NOMO-1 treated with DMSO at 0.1 percent for 48 hours (cell line): ENCODE measurements around the gene PRUNE2.

Experiments used
- DNase-seq: peaks from one replicate; lab custom pipeline; 2025; ENCODE audit not compliant: unreplicated experiment; lab: John Stamatoyannopoulos, UW

PRUNE2 gene

DNA sequence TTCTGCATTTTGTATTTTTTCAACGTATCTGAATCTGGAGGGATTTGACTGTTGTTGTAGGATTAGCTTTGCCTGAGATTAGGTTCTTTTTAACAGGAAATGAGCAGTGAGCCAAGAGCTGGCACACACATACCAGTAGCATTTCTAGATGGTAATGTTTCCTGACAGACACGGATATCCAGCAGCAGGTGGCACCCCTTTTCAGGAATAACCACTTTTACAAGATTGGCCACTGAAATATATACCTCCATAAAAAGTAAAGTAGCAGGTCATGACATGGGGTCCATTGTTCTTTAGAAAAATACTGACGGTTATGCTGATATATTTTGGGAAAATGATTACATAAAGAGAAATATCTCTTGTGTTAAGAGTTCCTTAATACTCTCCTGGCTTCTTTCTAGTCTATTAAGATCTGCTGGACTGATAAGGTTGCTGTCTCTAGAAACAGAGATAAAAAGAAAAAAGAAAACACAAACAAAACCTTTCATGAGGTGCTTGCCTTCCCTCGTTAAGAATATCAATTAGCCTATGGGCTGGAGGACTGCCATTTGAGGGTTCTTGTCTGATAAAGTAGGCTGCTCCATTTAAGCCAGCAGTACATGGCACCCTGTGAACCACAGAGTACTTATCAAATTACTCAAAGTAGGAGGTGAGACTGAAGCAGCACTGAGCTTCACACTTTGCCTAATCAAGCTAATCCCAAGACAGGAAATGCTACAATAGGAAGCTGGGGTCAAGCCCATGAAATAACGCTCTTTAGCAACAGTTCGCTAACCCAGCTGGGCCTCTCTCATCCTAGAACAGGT is 243.2 kb downstream of the PRUNE2 start:
- no peak for DNase-seq

DNA sequence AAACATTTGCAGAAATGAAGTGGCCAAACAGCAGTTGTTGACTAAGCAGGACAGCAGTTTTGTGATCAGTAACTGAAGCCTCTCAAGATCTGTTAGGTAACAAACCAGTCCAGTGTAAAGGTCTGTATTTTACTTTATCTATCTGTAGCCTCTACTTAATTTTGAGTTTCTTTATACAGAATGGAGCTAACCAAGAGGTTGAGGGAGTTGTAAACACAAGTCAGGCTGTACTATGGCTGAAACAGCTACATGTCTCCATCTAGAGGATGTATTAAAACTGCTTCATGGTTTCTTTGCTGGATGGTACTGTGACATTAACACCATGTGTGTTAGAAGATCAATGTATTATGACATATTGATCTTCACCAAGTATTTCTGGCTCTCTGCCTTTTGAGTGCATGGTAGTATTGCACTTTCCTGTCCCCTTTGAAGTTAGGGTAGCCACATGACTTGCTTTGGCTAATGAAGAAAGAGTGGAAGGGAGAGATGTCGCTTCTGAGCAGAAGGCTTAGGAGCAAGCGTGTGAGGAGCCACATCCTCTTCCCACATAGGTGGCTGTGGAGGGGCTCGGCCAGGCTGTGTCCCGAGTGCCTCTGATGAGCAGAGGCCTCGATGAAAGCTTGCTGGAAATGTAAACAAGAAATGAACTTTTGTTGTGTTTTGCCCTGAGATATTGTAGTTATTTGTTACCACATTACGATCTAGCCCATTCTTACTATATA is 247.2 kb downstream of the PRUNE2 start:
- peak; percentile 69 for DNase-seq

DNA sequence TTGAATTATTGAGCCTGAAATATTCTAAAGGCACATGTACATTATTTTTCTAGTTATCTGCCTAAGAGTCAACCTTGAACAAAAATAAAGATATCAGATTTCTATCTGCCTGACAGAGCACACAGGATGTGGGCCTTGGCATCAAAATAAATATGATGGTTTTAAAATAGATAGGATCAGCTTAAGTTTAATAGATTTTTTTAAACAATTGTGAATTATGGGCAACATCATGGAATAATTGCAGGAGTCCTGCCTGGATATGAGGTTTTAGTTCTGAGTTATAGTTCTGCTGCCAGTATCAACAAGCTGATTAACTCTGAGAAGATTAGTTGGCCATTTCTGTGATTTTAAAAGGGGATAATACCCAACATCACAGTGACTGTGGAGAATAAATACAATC is 248.6 kb downstream of the PRUNE2 start:
- DNase-seq, result no peak

DNA sequence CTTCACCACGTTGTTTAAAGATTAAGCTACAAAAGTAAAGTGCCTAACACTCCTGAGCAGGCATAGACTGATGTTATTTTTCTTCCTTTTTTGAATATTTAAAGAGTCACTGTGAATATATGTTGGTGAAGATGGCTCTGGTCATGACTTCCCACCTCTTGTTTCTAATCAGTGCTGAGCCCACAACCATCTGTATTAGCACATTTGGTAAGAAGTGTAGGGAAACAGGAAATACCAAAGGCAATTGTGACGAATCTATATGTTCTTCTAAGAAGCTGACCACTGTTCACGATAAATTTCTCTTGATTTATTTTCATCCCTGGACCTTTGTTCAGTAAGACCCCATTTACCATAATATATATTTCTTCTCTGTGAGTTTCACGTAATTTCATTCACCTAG is 249.9 kb downstream of the PRUNE2 start:
- no peak for DNase-seq

DNA sequence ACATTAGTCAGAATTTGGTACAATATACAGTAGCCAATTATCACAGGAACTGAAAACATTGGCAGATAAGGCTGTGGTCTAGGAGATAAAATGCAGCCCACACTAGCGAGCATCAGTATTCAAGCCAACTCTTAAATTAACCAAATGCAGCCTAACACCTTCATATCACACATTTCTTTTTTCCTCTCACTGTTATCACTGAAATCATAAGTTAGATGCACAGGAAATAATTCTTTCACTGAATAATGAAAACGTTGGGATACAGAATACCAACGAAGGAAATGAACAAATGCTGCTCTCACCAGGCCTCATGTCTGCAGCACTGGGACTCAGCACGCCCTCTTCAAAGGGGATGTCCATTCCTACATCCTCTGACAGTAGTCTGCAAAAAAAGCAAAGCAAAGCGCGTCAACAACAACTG is 250.8 kb downstream of the PRUNE2 start:
- no peak for DNase-seq

DNA sequence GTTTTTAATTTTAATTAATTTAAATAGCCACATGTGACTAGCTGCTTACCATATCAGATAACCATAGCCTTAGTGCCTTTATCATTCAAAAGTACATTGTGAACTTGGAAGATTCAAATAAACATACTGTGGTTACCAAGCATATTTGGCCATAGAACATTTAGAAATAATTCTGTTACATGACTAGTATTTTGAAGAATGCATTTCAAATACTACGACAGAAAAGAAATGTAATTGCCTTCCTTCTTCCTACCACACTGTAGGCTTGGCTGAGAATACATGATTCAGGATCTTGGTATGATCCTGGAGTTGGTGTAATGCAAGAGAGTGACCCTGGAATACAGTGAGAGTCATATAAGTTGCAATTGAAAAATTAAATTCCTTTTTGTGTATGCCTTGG is 251.3 kb downstream of the PRUNE2 start:
- DNase-seq, result no peak

DNA sequence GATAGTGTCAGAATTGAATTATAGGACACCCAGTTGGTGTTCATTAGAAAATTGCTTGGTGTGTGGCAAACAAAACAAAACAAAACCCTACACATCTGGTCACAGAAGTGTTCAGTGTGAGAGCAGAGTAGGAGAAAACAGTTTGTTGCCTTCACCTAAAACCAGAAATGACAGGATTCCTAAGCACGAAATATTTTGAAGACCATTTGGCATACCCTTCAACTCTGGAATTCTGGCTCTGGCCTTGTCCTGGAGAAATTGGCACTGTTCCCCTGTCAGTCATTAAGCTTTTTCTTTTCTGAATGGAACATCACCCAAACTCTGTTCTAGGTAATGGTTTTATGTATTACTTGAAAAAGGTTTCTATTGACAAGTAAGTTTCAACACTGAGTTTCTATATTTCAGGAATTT is 251.9 kb downstream of the PRUNE2 start:
- no peak for DNase-seq

DNA sequence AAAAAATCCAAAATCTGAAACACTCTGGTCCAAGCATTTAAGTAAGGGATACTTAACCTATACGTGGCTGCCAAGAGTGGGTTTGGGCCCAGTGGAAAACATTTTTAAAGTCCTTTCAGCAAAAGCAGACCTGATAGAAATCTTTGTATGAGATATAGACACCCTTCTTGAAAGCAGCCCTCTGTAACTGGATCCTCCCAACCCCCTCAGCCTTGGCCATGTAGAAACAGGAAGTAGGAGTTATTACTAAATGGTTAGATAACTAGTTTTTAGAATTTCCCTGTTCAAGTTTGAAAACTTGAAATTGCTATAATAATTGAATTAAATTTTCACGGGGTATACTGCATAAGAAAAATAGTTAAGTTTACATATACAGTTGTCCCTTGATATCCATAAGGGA is 253.0 kb downstream of the PRUNE2 start:
- peak; percentile 72 for DNase-seq

DNA sequence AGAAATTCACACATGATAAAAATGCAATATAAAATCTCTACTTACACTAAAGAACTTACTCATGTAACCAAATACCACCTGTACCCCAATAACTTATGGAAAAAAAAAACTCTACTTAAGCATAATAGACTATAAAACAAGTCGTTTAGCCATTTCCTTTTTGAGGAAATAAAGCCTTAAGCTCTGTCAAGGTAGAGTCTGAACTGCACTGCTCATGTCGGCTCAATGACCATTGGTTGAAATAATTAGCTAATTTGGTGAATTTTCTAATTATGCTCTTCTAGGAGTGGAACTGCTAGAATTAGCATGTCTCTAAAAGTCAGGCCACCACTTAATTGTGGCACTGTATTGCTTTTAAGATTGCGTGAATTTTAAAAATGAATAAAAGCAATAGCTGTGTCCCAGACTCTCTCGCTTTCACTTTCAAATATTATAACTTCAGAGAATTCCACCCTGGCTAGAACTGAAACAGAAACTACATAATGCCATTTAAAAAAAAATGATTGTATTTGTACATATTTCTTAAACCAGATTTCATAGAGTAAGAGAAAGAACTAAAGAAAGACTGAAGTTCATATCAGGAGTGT is 254.7 kb downstream of the PRUNE2 start:
- DNase-seq, result peak; percentile 24

DNA sequence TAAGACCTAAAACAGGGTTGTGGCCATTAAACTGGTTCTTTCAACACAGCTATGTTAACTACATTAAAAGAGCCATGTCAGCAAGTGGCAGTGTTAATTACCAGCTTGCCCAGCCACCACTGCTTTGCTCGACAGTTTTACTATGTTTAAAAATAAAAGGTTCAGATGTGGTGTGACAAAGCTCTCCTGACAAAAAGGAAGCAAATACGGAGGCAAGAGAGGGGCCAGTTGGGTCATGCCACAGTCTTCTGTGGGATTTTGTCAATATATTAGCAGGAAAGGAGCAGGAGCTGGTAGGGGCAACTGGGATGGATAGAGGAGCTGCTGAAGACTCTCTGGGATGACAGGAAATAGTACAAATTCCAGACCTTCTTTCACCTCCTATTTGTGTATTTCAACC is 255.2 kb downstream of the PRUNE2 start:
- DNase-seq, result peak; percentile 69

DNA sequence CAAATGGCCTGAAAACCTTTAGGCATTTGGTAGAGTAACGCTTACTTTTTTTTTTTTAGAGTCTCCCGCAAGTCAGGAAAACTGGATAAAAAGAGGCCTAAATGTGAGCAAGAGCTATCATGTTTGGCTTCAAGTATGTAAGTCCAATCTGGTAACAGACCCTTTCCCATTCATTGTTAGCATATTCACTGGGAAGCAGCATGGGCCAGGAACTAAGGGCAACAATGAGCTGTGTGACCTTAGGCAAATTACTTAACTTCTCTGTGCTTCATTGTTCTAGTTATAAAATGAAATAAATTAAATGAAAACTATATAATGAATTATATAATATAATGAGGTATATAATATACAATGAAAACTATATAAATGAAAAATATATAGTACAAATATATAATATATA is 256.0 kb downstream of the PRUNE2 start:
- DNase-seq, result no peak

DNA sequence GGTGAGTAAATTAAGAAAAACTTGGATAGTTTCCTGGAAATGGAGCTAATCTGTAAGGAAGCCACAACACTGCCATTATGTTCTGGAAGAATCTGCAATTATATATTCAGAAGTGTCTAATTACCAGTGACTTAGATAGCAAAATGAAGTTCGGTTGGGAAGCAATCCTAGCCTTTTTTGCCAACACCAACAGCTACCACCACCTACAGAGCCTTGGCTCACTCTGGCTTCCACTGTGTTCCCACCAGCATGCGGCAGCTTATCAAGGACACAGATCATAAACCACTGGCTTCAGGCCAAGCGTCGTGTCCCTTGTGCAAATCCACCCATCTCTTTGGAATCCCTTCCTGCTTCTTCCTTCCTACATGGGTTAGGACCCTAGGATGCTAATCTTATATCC is 259.7 kb downstream of the PRUNE2 start:
- DNase-seq, result no peak

DNA sequence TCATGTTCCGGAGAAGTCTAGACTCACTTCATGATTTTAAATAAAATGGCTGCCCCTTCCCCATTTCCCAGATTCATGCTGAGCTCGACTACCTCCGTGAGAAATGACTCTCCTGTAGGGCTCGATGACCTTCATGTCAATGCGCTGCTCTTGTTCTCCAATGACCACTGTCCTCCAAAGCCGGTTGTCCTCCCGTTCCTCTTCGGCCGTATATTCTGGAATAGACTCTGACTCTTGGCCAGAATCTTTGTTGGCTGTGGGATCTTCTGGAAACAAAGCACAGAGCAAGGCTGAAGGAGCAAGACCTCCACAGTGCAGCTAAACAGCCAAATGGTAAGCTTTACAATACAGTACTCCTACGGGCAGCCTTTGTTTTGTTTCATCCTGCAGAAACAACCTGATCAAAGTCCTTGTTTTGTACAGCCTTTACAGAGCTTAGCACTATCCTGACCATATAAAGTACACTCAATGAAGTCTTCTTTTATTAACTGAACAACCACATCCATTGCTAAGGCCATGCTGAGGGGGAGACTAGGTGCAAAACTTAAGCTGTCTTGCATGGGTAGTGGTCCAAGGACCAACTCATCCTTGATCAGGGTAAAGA is 261.2 kb downstream of the PRUNE2 start:
- DNase-seq, result no peak

DNA sequence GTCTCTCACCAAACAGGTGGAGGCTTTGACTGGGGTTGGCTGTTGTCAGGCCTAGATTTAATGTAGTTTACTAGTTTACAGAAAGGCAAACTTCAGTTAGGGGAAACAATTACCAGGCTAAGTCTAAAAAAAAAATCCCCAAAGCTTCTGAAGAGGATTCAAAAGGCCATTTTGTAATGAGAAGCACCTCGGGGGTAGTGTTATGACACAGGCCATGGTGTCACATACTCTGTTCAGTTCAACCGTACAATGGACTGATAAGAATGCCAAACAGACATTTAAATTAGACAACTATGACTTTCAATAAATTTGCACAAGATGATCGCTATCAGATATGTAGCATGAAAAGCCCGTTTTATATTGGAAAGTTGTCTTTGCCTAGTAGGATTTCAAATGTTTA is 261.7 kb downstream of the PRUNE2 start:
- DNase-seq, result no peak

DNA sequence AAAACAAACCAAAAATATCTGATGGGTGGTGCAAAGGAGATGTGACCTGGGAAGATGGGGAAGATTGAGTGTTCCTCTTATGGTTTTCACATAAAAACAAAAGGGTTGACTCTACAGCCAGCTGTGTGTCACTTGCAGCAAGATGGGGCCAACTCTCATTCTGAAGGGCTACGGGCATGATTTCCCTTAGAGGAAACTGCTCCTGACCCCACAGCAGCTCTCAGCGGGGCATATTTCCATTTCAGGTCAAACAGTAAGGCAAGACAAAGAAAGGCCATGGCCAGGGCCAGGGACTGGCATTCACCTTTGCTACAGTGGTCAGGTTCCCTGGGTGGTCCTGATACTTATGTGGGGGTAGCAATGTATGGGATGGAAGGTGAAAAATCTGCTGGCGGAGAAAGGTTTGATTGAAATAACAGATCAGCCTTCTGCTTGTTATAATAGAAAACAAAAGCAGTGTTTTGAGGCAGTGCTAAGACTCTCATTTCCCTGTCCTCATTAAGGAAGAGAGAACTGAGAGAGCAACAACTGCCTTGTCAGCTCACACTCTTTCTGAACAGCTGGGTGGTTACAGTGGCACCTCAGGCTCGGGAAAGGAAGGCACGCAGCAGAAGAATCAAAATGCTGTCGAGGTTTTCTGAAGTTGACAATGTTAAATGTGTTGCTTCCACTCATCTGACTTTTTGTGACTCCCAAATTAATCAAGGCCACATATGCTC is 262.4 kb downstream of the PRUNE2 start:
- peak; percentile 61 for DNase-seq

DNA sequence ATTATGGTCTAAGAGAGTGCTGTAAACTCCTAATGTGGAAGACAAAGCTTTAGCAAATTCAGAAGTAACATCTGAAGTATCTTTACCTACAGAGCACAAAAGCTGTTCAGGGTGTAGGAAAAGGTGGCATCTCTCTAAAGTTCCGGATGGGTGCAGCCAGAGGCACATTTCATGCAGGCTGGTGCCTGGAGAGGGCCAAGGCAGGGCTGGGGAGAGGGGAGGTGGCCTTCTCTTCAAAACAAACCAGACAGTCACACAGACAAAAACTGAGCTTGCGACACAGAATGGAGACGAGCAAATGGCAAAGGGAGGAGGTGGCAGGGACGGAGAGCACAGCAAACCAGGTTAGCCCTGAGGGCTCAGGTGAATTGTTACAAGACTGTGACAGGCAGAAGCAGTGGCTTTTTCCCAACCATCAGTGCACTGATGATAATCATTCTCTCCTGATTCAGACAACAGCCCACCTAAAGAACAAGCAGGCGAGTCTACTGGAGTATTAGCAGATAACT is 263.2 kb downstream of the PRUNE2 start:
- DNase-seq, result no peak

DNA sequence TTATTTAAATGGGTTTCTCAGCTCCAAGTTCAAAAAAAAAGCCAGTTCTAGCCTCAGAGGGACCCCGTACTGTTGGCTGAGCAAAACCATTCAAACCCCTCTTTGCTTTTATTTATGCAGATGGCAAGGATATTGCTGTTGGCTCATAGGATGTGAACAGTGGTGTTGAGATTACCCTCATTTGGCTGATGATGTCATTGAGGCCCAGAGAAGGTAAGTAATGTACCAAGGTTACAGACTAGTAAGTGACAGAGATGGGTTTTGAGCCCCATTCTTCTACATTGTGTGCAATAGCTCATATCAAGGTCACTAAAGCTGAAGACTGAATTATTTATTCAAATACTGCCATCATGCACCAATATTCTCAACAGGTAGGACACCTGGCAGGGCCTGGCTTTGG is 263.8 kb downstream of the PRUNE2 start:
- no peak for DNase-seq

DNA sequence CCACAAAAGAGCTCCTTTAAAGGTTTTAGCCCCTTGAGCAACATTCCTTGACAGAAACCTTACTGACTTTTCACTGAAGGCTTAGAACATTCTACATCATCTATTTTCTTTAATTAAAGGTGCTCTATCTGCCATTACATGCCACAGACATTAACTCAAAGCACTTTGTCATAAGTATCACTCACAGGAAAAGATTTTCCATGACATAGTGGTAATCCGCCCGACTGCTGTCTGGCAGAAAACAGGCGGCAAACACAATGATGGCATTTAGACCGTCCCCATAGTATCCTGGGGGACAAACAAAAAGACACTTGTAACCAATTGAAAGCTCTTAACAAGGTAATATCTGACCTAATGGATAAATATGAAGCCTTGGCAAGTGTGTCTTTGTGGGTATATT is 267.9 kb downstream of the PRUNE2 start:
- no peak for DNase-seq

DNA sequence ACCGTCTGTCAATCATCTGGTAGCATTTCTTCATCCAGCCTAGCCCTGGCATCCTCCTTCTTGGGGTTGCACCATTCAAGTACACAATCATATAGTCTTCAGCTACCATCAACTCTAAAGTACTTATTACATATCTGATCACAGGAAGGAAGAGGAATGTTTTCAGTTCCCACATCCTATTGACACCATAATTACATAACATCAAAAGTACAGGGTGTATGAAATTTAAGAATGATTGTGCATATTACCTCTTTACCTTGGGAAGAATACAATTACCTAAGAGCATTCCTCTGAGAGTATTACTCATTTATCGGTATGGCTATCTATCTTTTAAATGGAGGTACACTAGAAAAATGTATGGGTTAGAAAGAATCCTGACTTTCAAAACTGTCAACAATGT is 268.5 kb downstream of the PRUNE2 start:
- peak; percentile 10 for DNase-seq

DNA sequence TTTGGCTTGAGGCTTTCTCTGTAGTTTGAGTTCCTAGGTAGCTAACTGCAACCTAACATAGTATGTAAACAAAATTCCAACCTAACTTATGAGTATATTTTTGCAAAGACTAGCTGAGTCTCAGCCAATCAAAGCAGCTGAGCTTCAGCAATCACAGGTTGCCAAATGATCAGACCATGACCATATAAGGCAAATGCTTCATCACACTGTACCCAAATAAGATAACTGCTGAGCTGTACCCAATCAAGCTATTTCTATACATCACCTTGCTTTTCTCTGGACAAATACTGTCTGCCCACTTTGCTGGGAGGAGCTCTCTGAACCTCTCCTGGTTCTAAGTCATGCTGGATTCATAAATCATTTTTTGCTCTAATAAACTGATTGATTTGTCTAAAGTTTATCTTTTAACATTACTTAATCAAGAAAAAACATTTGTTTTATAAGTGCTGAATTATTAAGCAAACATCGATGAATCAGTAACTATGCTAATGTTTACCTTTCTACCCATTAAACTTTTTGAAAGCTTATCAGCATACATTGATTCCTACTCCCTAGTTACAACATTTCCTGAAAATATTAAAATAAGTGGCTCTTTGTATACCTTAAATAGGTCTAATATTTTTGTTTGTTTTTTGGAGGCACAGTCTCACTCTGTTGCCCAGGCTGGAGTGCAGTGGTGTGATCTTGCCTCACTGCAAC is 271.4 kb downstream of the PRUNE2 start:
- peak; percentile 29 for DNase-seq
